GM19238 (cell line): ENCODE results near the gene FAM161A.

ENCODE experiments used
- DNase-seq: peaks from one replicate; pipeline ENCODE4 v3.0.0; 2011; ENCODE audit warnings: low spot score; ENCODE audit not compliant: insufficient read length

Gene FAM161A

DNA sequence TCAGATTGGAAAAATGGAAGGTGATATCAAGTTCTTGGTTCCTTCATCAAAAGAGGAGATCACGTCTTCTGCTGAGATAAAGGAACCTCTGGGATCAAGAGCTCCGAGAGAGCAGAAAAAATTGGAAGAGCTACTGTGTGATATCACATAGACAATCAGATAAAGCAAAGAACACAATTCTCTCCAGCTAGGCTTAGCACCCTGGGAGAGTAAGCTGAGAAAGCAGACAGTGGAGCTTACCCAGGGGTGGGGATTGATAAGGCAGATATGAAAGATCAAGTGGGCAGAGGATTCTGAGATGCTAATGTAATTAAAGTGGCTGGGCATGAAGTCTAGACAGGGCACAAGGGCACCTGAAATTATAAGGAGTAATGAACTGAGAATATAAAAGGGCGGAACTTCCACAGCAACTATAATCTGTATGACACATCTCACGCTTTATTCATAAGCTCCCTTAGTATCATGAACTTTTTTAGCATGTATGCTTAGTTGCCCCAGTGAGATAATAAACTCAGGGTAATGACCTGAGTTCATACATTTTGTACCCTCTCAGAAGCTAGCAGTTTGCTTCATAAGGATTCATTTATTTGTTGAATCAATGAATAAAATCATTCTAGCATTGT lies 65.8 kb downstream of the FAM161A start:
- no peak for DNase-seq

GRCh38 chr2:61786876-61787275 lies 67.0 kb downstream of the FAM161A start:
- DNase-seq: no peak

GRCh38 chr2:61785583-61785982 lies 68.3 kb downstream of the FAM161A start:
- no peak for DNase-seq

GRCh38 chr2:61784643-61785042 lies 69.2 kb downstream of the FAM161A start:
- DNase-seq: no peak

- peak; percentile 25 for DNase-seq
These were observed 77.8 kb downstream of the FAM161A start for GRCh38 chr2:61775956-61776570.
